SK-N-SH (cell line): ENCODE data around the gene CDCP2.

ENCODE experiments used
- CHD2 ChIP-seq: fragments of 150-350 bp; IDR thresholded peaks from 2 replicates; pipeline ENCODE4 v1.6.1; 2018; ENCODE audit warnings: low read length; ENCODE audit not compliant: partially characterized antibody
- CTCF ChIP-seq: fragments of 200-600 bp; sonication (generic); IDR thresholded peaks from 2 replicates; pipeline ENCODE4 v1.6.1; 2017; ENCODE audit warnings: antibody characterized with exemption, mild to moderate bottlenecking, moderate library complexity
- EP300 ChIP-seq, 2 experiments: IDR thresholded peaks; 2 replicates each; pipeline versions ENCODE4 v1.4.0 to v1.6.1; 2012; ENCODE audit warnings: borderline replicate concordance in 1 of 2, low read depth in 1 of 2, low read length in 1 of 2
- FOXM1 ChIP-seq: IDR thresholded peaks from 2 replicates; pipeline ENCODE4 v1.4.0; 2012; ENCODE audit warnings: low read depth, mild to moderate bottlenecking
- GABPA ChIP-seq: IDR thresholded peaks from 2 replicates; pipeline ENCODE4 v1.4.0; 2012; ENCODE audit warnings: low read depth, mild to moderate bottlenecking
- IRF3 ChIP-seq: fragments of 150-350 bp; IDR thresholded peaks from 2 replicates; pipeline ENCODE4 v1.6.1; 2016; ENCODE audit warnings: mild to moderate bottlenecking, low read depth, low read length
- JUND ChIP-seq: IDR thresholded peaks from 2 replicates; pipeline ENCODE4 v1.4.0; 2012
- MAX ChIP-seq: IDR thresholded peaks from 2 replicates; pipeline ENCODE4 v1.4.0; 2012; ENCODE audit warnings: low read depth
- POLR2AphosphoS5 ChIP-seq: IDR thresholded peaks from 2 replicates; pipeline ENCODE4 v1.6.1; 2012; ENCODE audit warnings: low read depth, low read length
- RAD21 ChIP-seq: IDR thresholded peaks from 2 replicates; pipeline ENCODE4 v1.6.1; 2012; ENCODE audit warnings: mild to moderate bottlenecking, low read length
- REST ChIP-seq: IDR thresholded peaks from 2 replicates; pipeline ENCODE4 v1.6.1; 2012; ENCODE audit warnings: mild to moderate bottlenecking, low read depth, low read length, moderate library complexity
- SMC3 ChIP-seq: IDR thresholded peaks from 2 replicates; pipeline ENCODE4 v1.6.1; 2012; ENCODE audit warnings: low read depth, low read length, improper control_type of control experiment
- TAF1 ChIP-seq: IDR thresholded peaks from 2 replicates; pipeline ENCODE4 v1.6.1; 2012; ENCODE audit warnings: low read depth, mild to moderate bottlenecking, low read length, moderate library complexity, borderline replicate concordance
- TCF12 ChIP-seq: IDR thresholded peaks from 2 replicates; pipeline ENCODE4 v1.4.0; 2012

- TF ChIP-seq FOXM1 (no peak), EP300 (IDR thresholded peaks at IDR 0.05; ENCODE audit: borderline replicate concordance in 1 of 2, low read depth in 1 of 2, low read length in 1 of 2) (no peak), CTCF (no peak), POLR2AphosphoS5 (no peak), IRF3 (no peak), GABPA (no peak), TCF12 (no peak), JUND (no peak), CHD2 (no peak), REST (no peak), TAF1 (no peak), SMC3 (no peak), MAX (no peak), RAD21 (no peak)
These were observed 44.6 kb downstream of the CDCP2 start for GRCh38 chr1:54108156-54108555.
